GM12873 (cell line): ENCODE measurements around the gene SRC.

ENCODE experiments used
- CTCF ChIP-seq: IDR thresholded peaks from 2 replicates; pipeline ENCODE4 v1.5.1; 2012; ENCODE audit warnings: low read depth, mild to moderate bottlenecking, moderate library complexity, low read length, control low read depth; ENCODE audit not compliant: insufficient read depth; ENCODE audit errors: missing control alignments

The SRC gene

GRCh38 chr20:37396416-37397075 is 50.6 kb downstream of the SRC start:
- TF ChIP-seq CTCF: no peak

- TF ChIP-seq CTCF: no peak
Observed at GRCh38 chr20:37397076-37397953, 51.4 kb downstream of the SRC start.

GRCh38 chr20:37397954-37398749 is 52.2 kb downstream of the SRC start:
- TF ChIP-seq CTCF: no peak

- no peak for TF ChIP-seq CTCF
Observed at GRCh38 chr20:37398750-37399621, 53.0 kb downstream of the SRC start.

GRCh38 chr20:37401282-37401929 is 55.5 kb downstream of the SRC start:
- TF ChIP-seq CTCF: no peak

GRCh38 chr20:37401930-37402675 is 56.2 kb downstream of the SRC start:
- TF ChIP-seq CTCF: no peak
